ENCODE results near the gene EXOC4. TPM values are rescaled to one million over a fixed set of nuclear protein-coding genes. Genes with fewer than 3 reads are reported as not detected.

Gene EXOC4
- total RNA-seq, 1 donor from 2014 or later, result 51.6 TPM

- no peak for DNase-seq (ENCODE audit: low read depth)
- Histone ChIP-seq H3K27me3 (ENCODE audit: control insufficient read depth, insufficient read depth, low read length) (no peaks in the 10 kb centered on the region), H3K4me3 (ENCODE audit: low read depth, low read length) (no peak overlapping the region), H3K36me3 (ENCODE audit: control insufficient read depth, insufficient read depth, low read length) (no peaks in the 10 kb centered on the region)
- TF ChIP-seq, protein P1, sequence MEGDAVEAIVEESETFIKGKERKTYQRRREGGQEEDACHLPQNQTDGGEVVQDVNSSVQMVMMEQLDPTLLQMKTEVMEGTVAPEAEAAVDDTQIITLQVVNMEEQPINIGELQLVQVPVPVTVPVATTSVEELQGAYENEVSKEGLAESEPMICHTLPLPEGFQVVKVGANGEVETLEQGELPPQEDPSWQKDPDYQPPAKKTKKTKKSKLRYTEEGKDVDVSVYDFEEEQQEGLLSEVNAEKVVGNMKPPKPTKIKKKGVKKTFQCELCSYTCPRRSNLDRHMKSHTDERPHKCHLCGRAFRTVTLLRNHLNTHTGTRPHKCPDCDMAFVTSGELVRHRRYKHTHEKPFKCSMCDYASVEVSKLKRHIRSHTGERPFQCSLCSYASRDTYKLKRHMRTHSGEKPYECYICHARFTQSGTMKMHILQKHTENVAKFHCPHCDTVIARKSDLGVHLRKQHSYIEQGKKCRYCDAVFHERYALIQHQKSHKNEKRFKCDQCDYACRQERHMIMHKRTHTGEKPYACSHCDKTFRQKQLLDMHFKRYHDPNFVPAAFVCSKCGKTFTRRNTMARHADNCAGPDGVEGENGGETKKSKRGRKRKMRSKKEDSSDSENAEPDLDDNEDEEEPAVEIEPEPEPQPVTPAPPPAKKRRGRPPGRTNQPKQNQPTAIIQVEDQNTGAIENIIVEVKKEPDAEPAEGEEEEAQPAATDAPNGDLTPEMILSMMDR (IDR thresholded peaks at IDR 0.05; ENCODE audit: insufficient read depth, low read length, poor library complexity, severe bottlenecking), result no peak
Observed at GRCh38 chr7:133461421-133461820, 208.5 kb downstream of the EXOC4 start.

DNA sequence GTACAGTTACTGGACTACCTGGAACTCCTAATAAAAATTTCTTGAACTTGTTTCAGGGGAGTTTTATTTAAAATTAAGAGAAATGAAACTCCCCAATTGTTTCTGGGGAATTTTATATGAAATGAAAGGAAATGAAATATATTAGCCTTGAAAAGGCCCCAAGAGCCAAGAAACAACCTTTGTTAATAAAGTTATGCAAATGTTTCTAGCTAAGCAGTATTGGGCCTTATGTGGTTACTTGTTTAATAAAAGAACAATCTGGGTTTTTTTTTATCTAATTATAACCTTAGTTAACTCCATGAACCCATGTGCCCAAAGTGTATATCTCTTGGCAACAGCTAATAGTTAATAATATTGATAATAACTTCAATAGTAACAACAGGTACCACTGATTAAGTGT is 222.8 kb downstream of the EXOC4 start:
- Histone ChIP-seq H3K27me3 (ENCODE audit: control insufficient read depth, insufficient read depth, low read length) (no peaks in the 10 kb centered on the region), H3K4me3 (ENCODE audit: low read depth, low read length) (no peak overlapping the region), H3K36me3 (ENCODE audit: control insufficient read depth, insufficient read depth, low read length) (no peaks in the 10 kb centered on the region)
- TF ChIP-seq, protein P1 (IDR thresholded peaks at IDR 0.05; ENCODE audit: insufficient read depth, low read length, poor library complexity, severe bottlenecking), result no peak
- no peak for DNase-seq (ENCODE audit: low read depth)

- no peak for DNase-seq (ENCODE audit: low read depth)
- Histone ChIP-seq H3K4me3 (ENCODE audit: low read depth, low read length) (no peak overlapping the region), H3K27me3 (ENCODE audit: control insufficient read depth, insufficient read depth, low read length) (no peaks in the 10 kb centered on the region), H3K36me3 (ENCODE audit: control insufficient read depth, insufficient read depth, low read length) (no peaks in the 10 kb centered on the region)
- TF ChIP-seq, protein P1 (IDR thresholded peaks at IDR 0.05; ENCODE audit: insufficient read depth, low read length, poor library complexity, severe bottlenecking), result no peak
Observed at GRCh38 chr7:133477791-133478190, 224.9 kb downstream of the EXOC4 start.

GRCh38 chr7:133478591-133479135 is 225.8 kb downstream of the EXOC4 start:
- TF ChIP-seq, protein P1 (IDR thresholded peaks at IDR 0.05; ENCODE audit: insufficient read depth, low read length, poor library complexity, severe bottlenecking), result no peak
- Histone ChIP-seq H3K27me3 (ENCODE audit: control insufficient read depth, insufficient read depth, low read length) (no peaks in the 10 kb centered on the region), H3K4me3 (ENCODE audit: low read depth, low read length) (no peak overlapping the region), H3K36me3 (ENCODE audit: control insufficient read depth, insufficient read depth, low read length) (no peaks in the 10 kb centered on the region)
- DNase-seq (ENCODE audit: low read depth), result no peak

DNA sequence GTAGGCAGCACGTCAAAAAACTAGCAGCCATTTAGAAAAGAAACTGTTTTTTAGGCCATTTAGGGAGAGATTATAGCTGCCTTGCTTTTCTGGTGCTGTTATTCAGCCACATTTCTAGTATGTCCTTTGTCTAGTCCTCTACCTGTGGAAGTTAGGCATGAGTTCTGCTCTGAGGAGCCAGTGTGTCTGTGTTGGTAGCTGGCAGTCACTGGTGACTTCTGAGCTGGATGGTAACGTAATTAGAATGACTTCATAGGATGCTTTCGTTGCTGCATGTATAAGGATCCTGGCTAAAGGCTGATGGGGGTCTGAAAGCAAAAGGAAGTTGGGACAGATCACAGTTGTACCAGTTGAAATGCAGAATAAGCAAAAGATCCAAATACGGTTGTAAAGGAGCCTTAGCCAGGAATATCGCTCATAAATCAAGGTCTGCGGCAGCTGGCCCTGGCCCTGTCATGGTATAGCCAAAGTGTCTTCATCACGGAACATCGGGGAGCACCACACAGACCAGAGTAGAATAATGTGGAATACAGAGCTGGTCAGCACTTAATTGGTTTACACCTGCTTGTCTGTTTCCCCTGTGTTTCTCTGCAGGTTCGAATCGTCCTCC is 226.7 kb downstream of the EXOC4 start:
- TF ChIP-seq, protein P1 (IDR thresholded peaks at IDR 0.05; ENCODE audit: insufficient read depth, low read length, poor library complexity, severe bottlenecking), result no peak
- Histone ChIP-seq H3K4me3 (ENCODE audit: low read depth, low read length) (no peak overlapping the region), H3K27me3 (ENCODE audit: control insufficient read depth, insufficient read depth, low read length) (no peaks in the 10 kb centered on the region), H3K36me3 (ENCODE audit: control insufficient read depth, insufficient read depth, low read length) (no peaks in the 10 kb centered on the region)
- DNase-seq (ENCODE audit: low read depth), result no peak

- H3K4me3 ChIP-seq (ENCODE audit: low read depth, low read length), result no peak overlapping the region
- no peak for DNase-seq (ENCODE audit: low read depth)
- TF ChIP-seq, protein P1 (IDR thresholded peaks at IDR 0.05; ENCODE audit: insufficient read depth, low read length, poor library complexity, severe bottlenecking), result no peak
- no peaks in the 10 kb centered on the region for H3K27me3 ChIP-seq (ENCODE audit: control insufficient read depth, insufficient read depth, low read length)
- no peaks in the 10 kb centered on the region for H3K36me3 ChIP-seq (ENCODE audit: control insufficient read depth, insufficient read depth, low read length)
Observed at GRCh38 chr7:133480868-133481267, 228.0 kb downstream of the EXOC4 start.
